Measurements from ENCODE around the gene ALPP.

ALPP gene

GRCh38 chr2:232349546-232349945 lies 29.0 kb upstream of the ALPP start:
- no peak for DNase-seq (ENCODE audit: low spot score)
- no peak for TF ChIP-seq CTCF (IDR thresholded peaks at IDR 0.05; ENCODE audit: extremely low read depth, missing control alignments)

GRCh38 chr2:232349946-232350635 lies 28.5 kb upstream of the ALPP start:
- no peak for TF ChIP-seq CTCF (IDR thresholded peaks at IDR 0.05; ENCODE audit: extremely low read depth, missing control alignments)
- no peak for DNase-seq (ENCODE audit: low spot score)

- DNase-seq (ENCODE audit: low spot score): no peak
- TF ChIP-seq CTCF (IDR thresholded peaks at IDR 0.05; ENCODE audit: extremely low read depth, missing control alignments): no peak
These were observed 27.5 kb upstream of the ALPP start for GRCh38 chr2:232350804-232351685.

- DNase-seq (ENCODE audit: low spot score): no peak
- TF ChIP-seq CTCF (IDR thresholded peaks at IDR 0.05; ENCODE audit: extremely low read depth, missing control alignments): no peak
These were observed 26.7 kb upstream of the ALPP start for GRCh38 chr2:232351686-232352510.

- DNase-seq (ENCODE audit: low spot score): no peak
These were observed 25.9 kb upstream of the ALPP start for GRCh38 chr2:232352511-232353091.

GRCh38 chr2:232353096-232353495 lies 25.5 kb upstream of the ALPP start:
- DNase-seq (ENCODE audit: low spot score): no peak
- TF ChIP-seq CTCF (IDR thresholded peaks at IDR 0.05; ENCODE audit: extremely low read depth, missing control alignments): no peak

More at GRCh38 chr2:232352511-232353091, 25.9 kb upstream of the ALPP start:
- no peak for TF ChIP-seq CTCF (IDR thresholded peaks at IDR 0.05; ENCODE audit: extremely low read depth, missing control alignments)

All from GM20000 (cell line).